GM23338 (cell line): Measurements from ENCODE around the gene RSPRY1. TPM values are rescaled to one million over a fixed set of nuclear protein-coding genes. Genes with fewer than 3 reads are reported as not detected.

Source experiments
- ATAC-seq: fragments of 200-7000 bp; cut with Tn5 transposase; 3 replicates; pipeline ENCODE4 v1.9.1; 2020
- DNase-seq: peaks from one replicate; pipeline ENCODE4 v3.0.0-alpha.2; 2015; ENCODE audit warnings: low spot score
- H2AFZ ChIP-seq: fragments of 200-600 bp; sonication (generic); 2 replicates; pipeline ENCODE4 v1.8.0; 2016; ENCODE audit warnings: antibody characterized with exemption, mild to moderate bottlenecking, moderate library complexity
- H3F3A ChIP-seq: fragments of 200-600 bp; sonication (generic); replicated peaks from 2 replicates; pipeline ENCODE4 v1.8.0; 2017; ENCODE audit warnings: antibody characterized with exemption, mixed run types, low read depth
- H3K27ac ChIP-seq: fragments of 200-600 bp; sonication (generic); 2 replicates; pipeline ENCODE4 v1.6.1; 2016; ENCODE audit warnings: low read depth
- H3K27me3 ChIP-seq: fragments of 200-600 bp; sonication (generic); 2 replicates; pipeline ENCODE4 v1.8.0; 2016; ENCODE audit warnings: mild to moderate bottlenecking, mixed run types, moderate library complexity; ENCODE audit not compliant: insufficient read depth
- H3K36me3 ChIP-seq: fragments of 200-600 bp; sonication (generic); 2 replicates; pipeline ENCODE4 v1.8.0; 2016; ENCODE audit warnings: mild to moderate bottlenecking; ENCODE audit not compliant: insufficient read depth
- H3K4me1 ChIP-seq: fragments of 200-600 bp; sonication (generic); 2 replicates; pipeline ENCODE4 v1.8.0; 2016; ENCODE audit warnings: mild to moderate bottlenecking, moderate library complexity; ENCODE audit not compliant: insufficient read depth
- H3K4me2 ChIP-seq: fragments of 200-600 bp; sonication (generic); 2 replicates; pipeline ENCODE4 v1.7.1; 2017; ENCODE audit warnings: mixed run types
- H3K4me3 ChIP-seq: fragments of 200-600 bp; sonication (generic); 2 replicates; pipeline ENCODE4 v1.6.1; 2016; ENCODE audit warnings: mixed run types
- H3K79me2 ChIP-seq: fragments of 200-600 bp; sonication (generic); replicated peaks from 2 replicates; pipeline ENCODE4 v1.8.0; 2017; ENCODE audit warnings: mild to moderate bottlenecking; ENCODE audit not compliant: insufficient read depth
- H3K9me2 ChIP-seq: fragments of 200-600 bp; sonication (generic); 2 replicates; pipeline ENCODE4 v1.8.0; 2017; ENCODE audit not compliant: insufficient read depth
- H4K20me1 ChIP-seq: fragments of 200-600 bp; sonication (generic); replicated peaks from 2 replicates; pipeline ENCODE4 v1.8.0; 2017; ENCODE audit warnings: mild to moderate bottlenecking; ENCODE audit not compliant: insufficient read depth
- H3K27ac Mint-ChIP-seq: 2 replicates; pipeline ENCODE4 v1.8.0; 2020; ENCODE audit warnings: inconsistent platforms, mild to moderate bottlenecking, moderate library complexity, mixed read lengths
- H3K27me3 Mint-ChIP-seq: 3 replicates; pipeline ENCODE4 v1.8.0; 2022; ENCODE audit warnings: low read depth, mild to moderate bottlenecking, moderate library complexity, mixed read lengths, inconsistent platforms; ENCODE audit not compliant: insufficient read depth, poor library complexity
- H3K36me3 Mint-ChIP-seq: 3 replicates; pipeline ENCODE4 v1.8.0; 2021; ENCODE audit warnings: low read depth, mild to moderate bottlenecking, inconsistent platforms, moderate library complexity, mixed read lengths
- H3K4me1 Mint-ChIP-seq: 3 replicates; pipeline ENCODE4 v1.8.0; 2020; ENCODE audit warnings: mild to moderate bottlenecking, inconsistent platforms, mixed read lengths
- H3K4me3 Mint-ChIP-seq: 3 replicates; pipeline ENCODE4 v1.8.0; 2021; ENCODE audit warnings: moderate library complexity, mild to moderate bottlenecking, inconsistent platforms, mixed read lengths
- H3K9me3 Mint-ChIP-seq: 3 replicates; pipeline ENCODE4 v1.8.0; 2020; ENCODE audit warnings: moderate library complexity, mild to moderate bottlenecking, inconsistent platforms, mixed read lengths
- EZH2phosphoT487 ChIP-seq: fragments of 200-600 bp; sonication (generic); IDR thresholded peaks from one replicate; pipeline ENCODE4 v1.8.1; 2018; ENCODE audit warnings: antibody characterized with exemption; ENCODE audit not compliant: unreplicated experiment
- JUNB ChIP-seq: IDR thresholded peaks from one replicate; pipeline ENCODE4 v1.6.1; 2016; ENCODE audit warnings: antibody characterized with exemption; ENCODE audit not compliant: unreplicated experiment
- NANOG ChIP-seq: IDR thresholded peaks from 2 replicates; pipeline ENCODE4 v1.6.1; 2016; ENCODE audit warnings: antibody characterized with exemption, borderline replicate concordance
- POLR2AphosphoS5 ChIP-seq: IDR thresholded peaks from 2 replicates; pipeline ENCODE4 v1.6.1; 2016; ENCODE audit warnings: antibody characterized with exemption, low read depth
- STAT1 ChIP-seq: IDR thresholded peaks from one replicate; pipeline ENCODE4 v1.6.1; 2016; ENCODE audit warnings: antibody characterized with exemption; ENCODE audit not compliant: unreplicated experiment
- ZNF114 ChIP-seq: fragments of 250-450 bp; sonication (Bioruptor Pico); IDR thresholded peaks from 2 replicates; pipeline ENCODE4 v1.5.0; 2020; ENCODE audit warnings: mild to moderate bottlenecking, moderate library complexity
- polyA plus RNA-seq: library from polyadenylated mRNA; unstranded; fragments of >200 nt; fragmentation: Nextera tagmentation; extraction: Ambion mirVana; gene quantifications from 2 replicates; pipeline ENCODE4 v1.2.1, GENCODE V29; 2016
- total RNA-seq: library from RNA; depleted of rRNA; stranded (reverse); fragments of >200 nt; shearing (Covaris generic); gene quantifications from 2 replicates; pipeline ENCODE4 v1.2.3, GENCODE V29; 2014
- TF ChIP-seq, protein P1 (sequence below): fragments of 250-450 bp; sonication (Bioruptor Pico); IDR thresholded peaks from 2 replicates; pipeline ENCODE4 v1.5.0; 2020; ENCODE audit warnings: mild to moderate bottlenecking, moderate library complexity
- TF ChIP-seq, protein P2 (sequence below): IDR thresholded peaks from 2 replicates; pipeline ENCODE4 v1.6.1; 2016; ENCODE audit warnings: antibody characterized with exemption
- TF ChIP-seq, protein P3 (sequence below): IDR thresholded peaks from one replicate; pipeline ENCODE4 v1.6.1; 2018; ENCODE audit warnings: antibody characterized with exemption; ENCODE audit not compliant: unreplicated experiment
- TF ChIP-seq, protein P4 (sequence below), 2 experiments: fragments of 200-600 bp in 1 of 2; sonication (generic) in 1 of 2; conservative IDR thresholded peaks; 2 replicates each; pipeline versions ENCODE4 v1.5.1 to v1.6.1; 2016 to 2017; ENCODE audit warnings: antibody characterized with exemption in 2 of 2, low read depth in 2 of 2, mild to moderate bottlenecking in 2 of 2, moderate library complexity in 1 of 2

The RSPRY1 gene
- total and polyA plus RNA-seq, 2 experiments from 2014 or later = 25.8 to 35.9 TPM

DNA sequence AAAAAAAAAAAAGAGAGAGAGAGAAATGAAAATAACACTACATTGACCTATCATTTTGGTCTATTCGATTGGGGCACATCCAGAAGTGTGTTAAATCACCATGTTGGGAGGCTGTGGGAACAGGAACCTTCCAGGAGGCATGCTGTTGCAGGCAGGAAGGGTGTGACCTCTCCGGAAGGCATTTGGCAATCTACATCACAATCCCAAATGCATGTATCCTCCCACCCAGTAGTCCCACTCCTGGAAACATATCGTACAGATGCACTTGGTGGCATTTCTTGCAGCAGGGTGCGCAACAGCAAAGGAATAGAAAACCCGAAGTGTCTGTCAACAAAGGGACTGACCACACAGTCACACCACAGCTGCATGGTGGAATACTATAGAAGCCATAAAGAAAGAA, 90.5 kb downstream of the RSPRY1 start:
- H2AFZ ChIP-seq = peak overlapping the region; percentile 63; the same call in 1 of the 2 replicates
- no peak overlapping the region for H3K27ac ChIP-seq
- no peaks in the 10 kb centered on the region for H3K79me2 ChIP-seq
- H3K27me3 ChIP-seq = no peaks in the 10 kb centered on the region
- H3K4me1 Mint-ChIP-seq = peaks cover 8% of the 10 kb centered on the region
- H4K20me1 ChIP-seq = no peaks in the 10 kb centered on the region
- no peaks in the 10 kb centered on the region for H3F3A ChIP-seq
- no peak overlapping the region for H3K4me3 ChIP-seq
- DNase-seq = no peak
- ATAC-seq = no peak
- H3K36me3 ChIP-seq = no peaks in the 10 kb centered on the region
- TF ChIP-seq, protein P1, sequence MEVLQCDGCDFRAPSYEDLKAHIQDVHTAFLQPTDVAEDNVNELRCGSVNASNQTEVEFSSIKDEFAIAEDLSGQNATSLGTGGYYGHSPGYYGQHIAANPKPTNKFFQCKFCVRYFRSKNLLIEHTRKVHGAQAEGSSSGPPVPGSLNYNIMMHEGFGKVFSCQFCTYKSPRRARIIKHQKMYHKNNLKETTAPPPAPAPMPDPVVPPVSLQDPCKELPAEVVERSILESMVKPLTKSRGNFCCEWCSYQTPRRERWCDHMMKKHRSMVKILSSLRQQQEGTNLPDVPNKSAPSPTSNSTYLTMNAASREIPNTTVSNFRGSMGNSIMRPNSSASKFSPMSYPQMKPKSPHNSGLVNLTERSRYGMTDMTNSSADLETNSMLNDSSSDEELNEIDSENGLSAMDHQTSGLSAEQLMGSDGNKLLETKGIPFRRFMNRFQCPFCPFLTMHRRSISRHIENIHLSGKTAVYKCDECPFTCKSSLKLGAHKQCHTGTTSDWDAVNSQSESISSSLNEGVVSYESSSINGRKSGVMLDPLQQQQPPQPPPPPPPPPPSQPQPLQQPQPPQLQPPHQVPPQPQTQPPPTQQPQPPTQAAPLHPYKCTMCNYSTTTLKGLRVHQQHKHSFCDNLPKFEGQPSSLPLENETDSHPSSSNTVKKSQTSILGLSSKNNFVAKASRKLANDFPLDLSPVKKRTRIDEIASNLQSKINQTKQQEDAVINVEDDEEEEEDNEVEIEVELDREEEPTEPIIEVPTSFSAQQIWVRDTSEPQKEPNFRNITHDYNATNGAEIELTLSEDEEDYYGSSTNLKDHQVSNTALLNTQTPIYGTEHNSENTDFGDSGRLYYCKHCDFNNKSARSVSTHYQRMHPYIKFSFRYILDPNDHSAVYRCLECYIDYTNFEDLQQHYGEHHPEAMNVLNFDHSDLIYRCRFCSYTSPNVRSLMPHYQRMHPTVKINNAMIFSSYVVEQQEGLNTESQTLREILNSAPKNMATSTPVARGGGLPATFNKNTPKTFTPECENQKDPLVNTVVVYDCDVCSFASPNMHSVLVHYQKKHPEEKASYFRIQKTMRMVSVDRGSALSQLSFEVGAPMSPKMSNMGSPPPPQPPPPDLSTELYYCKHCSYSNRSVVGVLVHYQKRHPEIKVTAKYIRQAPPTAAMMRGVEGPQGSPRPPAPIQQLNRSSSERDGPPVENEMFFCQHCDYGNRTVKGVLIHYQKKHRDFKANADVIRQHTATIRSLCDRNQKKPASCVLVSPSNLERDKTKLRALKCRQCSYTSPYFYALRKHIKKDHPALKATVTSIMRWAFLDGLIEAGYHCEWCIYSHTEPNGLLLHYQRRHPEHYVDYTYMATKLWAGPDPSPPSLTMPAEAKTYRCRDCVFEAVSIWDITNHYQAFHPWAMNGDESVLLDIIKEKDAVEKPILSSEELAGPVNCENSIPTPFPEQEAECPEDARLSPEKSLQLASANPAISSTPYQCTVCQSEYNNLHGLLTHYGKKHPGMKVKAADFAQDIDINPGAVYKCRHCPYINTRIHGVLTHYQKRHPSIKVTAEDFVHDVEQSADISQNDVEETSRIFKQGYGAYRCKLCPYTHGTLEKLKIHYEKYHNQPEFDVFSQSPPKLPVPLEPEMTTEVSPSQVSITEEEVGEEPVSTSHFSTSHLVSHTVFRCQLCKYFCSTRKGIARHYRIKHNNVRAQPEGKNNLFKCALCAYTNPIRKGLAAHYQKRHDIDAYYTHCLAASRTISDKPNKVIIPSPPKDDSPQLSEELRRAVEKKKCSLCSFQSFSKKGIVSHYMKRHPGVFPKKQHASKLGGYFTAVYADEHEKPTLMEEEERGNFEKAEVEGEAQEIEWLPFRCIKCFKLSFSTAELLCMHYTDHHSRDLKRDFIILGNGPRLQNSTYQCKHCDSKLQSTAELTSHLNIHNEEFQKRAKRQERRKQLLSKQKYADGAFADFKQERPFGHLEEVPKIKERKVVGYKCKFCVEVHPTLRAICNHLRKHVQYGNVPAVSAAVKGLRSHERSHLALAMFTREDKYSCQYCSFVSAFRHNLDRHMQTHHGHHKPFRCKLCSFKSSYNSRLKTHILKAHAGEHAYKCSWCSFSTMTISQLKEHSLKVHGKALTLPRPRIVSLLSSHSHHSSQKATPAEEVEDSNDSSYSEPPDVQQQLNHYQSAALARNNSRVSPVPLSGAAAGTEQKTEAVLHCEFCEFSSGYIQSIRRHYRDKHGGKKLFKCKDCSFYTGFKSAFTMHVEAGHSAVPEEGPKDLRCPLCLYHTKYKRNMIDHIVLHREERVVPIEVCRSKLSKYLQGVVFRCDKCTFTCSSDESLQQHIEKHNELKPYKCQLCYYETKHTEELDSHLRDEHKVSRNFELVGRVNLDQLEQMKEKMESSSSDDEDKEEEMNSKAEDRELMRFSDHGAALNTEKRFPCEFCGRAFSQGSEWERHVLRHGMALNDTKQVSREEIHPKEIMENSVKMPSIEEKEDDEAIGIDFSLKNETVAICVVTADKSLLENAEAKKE (CRISPR knock-in tag) = no peak
- no peak for TF ChIP-seq STAT1
- no peak for TF ChIP-seq NANOG
- TF ChIP-seq, protein P2, sequence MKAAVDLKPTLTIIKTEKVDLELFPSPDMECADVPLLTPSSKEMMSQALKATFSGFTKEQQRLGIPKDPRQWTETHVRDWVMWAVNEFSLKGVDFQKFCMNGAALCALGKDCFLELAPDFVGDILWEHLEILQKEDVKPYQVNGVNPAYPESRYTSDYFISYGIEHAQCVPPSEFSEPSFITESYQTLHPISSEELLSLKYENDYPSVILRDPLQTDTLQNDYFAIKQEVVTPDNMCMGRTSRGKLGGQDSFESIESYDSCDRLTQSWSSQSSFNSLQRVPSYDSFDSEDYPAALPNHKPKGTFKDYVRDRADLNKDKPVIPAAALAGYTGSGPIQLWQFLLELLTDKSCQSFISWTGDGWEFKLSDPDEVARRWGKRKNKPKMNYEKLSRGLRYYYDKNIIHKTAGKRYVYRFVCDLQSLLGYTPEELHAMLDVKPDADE = no peak
- TF ChIP-seq, protein P3, sequence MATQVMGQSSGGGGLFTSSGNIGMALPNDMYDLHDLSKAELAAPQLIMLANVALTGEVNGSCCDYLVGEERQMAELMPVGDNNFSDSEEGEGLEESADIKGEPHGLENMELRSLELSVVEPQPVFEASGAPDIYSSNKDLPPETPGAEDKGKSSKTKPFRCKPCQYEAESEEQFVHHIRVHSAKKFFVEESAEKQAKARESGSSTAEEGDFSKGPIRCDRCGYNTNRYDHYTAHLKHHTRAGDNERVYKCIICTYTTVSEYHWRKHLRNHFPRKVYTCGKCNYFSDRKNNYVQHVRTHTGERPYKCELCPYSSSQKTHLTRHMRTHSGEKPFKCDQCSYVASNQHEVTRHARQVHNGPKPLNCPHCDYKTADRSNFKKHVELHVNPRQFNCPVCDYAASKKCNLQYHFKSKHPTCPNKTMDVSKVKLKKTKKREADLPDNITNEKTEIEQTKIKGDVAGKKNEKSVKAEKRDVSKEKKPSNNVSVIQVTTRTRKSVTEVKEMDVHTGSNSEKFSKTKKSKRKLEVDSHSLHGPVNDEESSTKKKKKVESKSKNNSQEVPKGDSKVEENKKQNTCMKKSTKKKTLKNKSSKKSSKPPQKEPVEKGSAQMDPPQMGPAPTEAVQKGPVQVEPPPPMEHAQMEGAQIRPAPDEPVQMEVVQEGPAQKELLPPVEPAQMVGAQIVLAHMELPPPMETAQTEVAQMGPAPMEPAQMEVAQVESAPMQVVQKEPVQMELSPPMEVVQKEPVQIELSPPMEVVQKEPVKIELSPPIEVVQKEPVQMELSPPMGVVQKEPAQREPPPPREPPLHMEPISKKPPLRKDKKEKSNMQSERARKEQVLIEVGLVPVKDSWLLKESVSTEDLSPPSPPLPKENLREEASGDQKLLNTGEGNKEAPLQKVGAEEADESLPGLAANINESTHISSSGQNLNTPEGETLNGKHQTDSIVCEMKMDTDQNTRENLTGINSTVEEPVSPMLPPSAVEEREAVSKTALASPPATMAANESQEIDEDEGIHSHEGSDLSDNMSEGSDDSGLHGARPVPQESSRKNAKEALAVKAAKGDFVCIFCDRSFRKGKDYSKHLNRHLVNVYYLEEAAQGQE = no peak
- no peak for TF ChIP-seq ZNF114 (CRISPR knock-in tag)
- no peak for TF ChIP-seq JUNB
- no peak for TF ChIP-seq EZH2phosphoT487
- TF ChIP-seq, protein P4, sequence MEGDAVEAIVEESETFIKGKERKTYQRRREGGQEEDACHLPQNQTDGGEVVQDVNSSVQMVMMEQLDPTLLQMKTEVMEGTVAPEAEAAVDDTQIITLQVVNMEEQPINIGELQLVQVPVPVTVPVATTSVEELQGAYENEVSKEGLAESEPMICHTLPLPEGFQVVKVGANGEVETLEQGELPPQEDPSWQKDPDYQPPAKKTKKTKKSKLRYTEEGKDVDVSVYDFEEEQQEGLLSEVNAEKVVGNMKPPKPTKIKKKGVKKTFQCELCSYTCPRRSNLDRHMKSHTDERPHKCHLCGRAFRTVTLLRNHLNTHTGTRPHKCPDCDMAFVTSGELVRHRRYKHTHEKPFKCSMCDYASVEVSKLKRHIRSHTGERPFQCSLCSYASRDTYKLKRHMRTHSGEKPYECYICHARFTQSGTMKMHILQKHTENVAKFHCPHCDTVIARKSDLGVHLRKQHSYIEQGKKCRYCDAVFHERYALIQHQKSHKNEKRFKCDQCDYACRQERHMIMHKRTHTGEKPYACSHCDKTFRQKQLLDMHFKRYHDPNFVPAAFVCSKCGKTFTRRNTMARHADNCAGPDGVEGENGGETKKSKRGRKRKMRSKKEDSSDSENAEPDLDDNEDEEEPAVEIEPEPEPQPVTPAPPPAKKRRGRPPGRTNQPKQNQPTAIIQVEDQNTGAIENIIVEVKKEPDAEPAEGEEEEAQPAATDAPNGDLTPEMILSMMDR (conservative IDR thresholded peaks at IDR 0.05; ENCODE audit: low read depth in 2 of 2) = no peak
- no peak for TF ChIP-seq POLR2AphosphoS5
- H3K9me2 ChIP-seq = no peaks in the 10 kb centered on the region
- no peak overlapping the region for H3K27ac Mint-ChIP-seq
- peak overlapping the region; percentile 51; the same call in 1 of the 2 replicates for H3K4me2 ChIP-seq
- H3K36me3 Mint-ChIP-seq = no peaks in the 10 kb centered on the region
- no peak overlapping the region for H3K4me3 Mint-ChIP-seq
- no peaks in the 10 kb centered on the region for H3K27me3 Mint-ChIP-seq
- no peaks in the 10 kb centered on the region for H3K4me1 ChIP-seq
- H3K9me3 Mint-ChIP-seq = no peaks in the 10 kb centered on the region
